Measurements from ENCODE around the gene DPYSL5. TPM values are rescaled to one million over a fixed set of nuclear protein-coding genes. Genes with fewer than 3 reads are reported as not detected.

The DPYSL5 gene
- total RNA-seq, 2 donors from 2014 or later: not detected

- no peaks in the 10 kb centered on the region for H3K4me1 ChIP-seq (ENCODE audit: control insufficient read depth in 1 of 2, low read depth in 2 of 2)
- TF ChIP-seq, protein P1, sequence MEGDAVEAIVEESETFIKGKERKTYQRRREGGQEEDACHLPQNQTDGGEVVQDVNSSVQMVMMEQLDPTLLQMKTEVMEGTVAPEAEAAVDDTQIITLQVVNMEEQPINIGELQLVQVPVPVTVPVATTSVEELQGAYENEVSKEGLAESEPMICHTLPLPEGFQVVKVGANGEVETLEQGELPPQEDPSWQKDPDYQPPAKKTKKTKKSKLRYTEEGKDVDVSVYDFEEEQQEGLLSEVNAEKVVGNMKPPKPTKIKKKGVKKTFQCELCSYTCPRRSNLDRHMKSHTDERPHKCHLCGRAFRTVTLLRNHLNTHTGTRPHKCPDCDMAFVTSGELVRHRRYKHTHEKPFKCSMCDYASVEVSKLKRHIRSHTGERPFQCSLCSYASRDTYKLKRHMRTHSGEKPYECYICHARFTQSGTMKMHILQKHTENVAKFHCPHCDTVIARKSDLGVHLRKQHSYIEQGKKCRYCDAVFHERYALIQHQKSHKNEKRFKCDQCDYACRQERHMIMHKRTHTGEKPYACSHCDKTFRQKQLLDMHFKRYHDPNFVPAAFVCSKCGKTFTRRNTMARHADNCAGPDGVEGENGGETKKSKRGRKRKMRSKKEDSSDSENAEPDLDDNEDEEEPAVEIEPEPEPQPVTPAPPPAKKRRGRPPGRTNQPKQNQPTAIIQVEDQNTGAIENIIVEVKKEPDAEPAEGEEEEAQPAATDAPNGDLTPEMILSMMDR (IDR thresholded peaks at IDR 0.05): no peak
- H3K27me3 ChIP-seq (replicated peaks; ENCODE audit: insufficient read depth): no peaks in the 10 kb centered on the region
- ATAC-seq (ENCODE audit: insufficient number of reproducible peaks, low FRiP score, low read depth): no peak
- no peaks in the 10 kb centered on the region for H3K9me3 ChIP-seq
- DNase-seq (ENCODE audit: low spot score): no peak
- H3K27ac ChIP-seq: no peak overlapping the region
- no peak overlapping the region for H3K4me3 ChIP-seq
- H3K36me3 ChIP-seq: no peaks in the 10 kb centered on the region
Observed at GRCh38 chr2:26807788-26808460, 40.0 kb upstream of the DPYSL5 start.

- no peak for ATAC-seq (ENCODE audit: insufficient number of reproducible peaks, low FRiP score, low read depth)
Observed at GRCh38 chr2:26809211-26809610, 38.7 kb upstream of the DPYSL5 start.

GRCh38 chr2:26809876-26810577 lies 37.9 kb upstream of the DPYSL5 start:
- DNase-seq (ENCODE audit: low spot score) (no peak), ATAC-seq (ENCODE audit: insufficient number of reproducible peaks, low FRiP score, low read depth) (no peak)
- TF ChIP-seq, protein P1 (IDR thresholded peaks at IDR 0.05): no peak

More at GRCh38 chr2:26809211-26809610, 38.7 kb upstream of the DPYSL5 start:
- TF ChIP-seq, protein P1 (IDR thresholded peaks at IDR 0.05): no peak
- no peak for DNase-seq (ENCODE audit: low spot score)
- no peaks in the 10 kb centered on the region for H3K4me1 ChIP-seq (ENCODE audit: control insufficient read depth in 1 of 2, low read depth in 2 of 2)
- H3K27ac ChIP-seq: no peak overlapping the region
- H3K36me3 ChIP-seq: no peaks in the 10 kb centered on the region
- no peaks in the 10 kb centered on the region for H3K9me3 ChIP-seq
- H3K4me3 ChIP-seq: no peak overlapping the region
- H3K27me3 ChIP-seq (replicated peaks; ENCODE audit: insufficient read depth): no peaks in the 10 kb centered on the region

GRCh38 chr2:26811261-26811660 lies 36.7 kb upstream of the DPYSL5 start:
- no peak overlapping the region for H3K27ac ChIP-seq
- no peaks in the 10 kb centered on the region for H3K4me1 ChIP-seq (ENCODE audit: control insufficient read depth in 1 of 2, low read depth in 2 of 2)
- H3K9me3 ChIP-seq: no peaks in the 10 kb centered on the region
- DNase-seq (ENCODE audit: low spot score) (no peak), ATAC-seq (ENCODE audit: insufficient number of reproducible peaks, low FRiP score, low read depth) (no peak)
- H3K4me3 ChIP-seq: no peak overlapping the region
- no peaks in the 10 kb centered on the region for H3K36me3 ChIP-seq
- H3K27me3 ChIP-seq (replicated peaks; ENCODE audit: insufficient read depth): no peaks in the 10 kb centered on the region
- TF ChIP-seq, protein P1 (IDR thresholded peaks at IDR 0.05): no peak

More at GRCh38 chr2:26809876-26810577, 37.9 kb upstream of the DPYSL5 start:
- no peaks in the 10 kb centered on the region for H3K36me3 ChIP-seq
- H3K9me3 ChIP-seq: no peaks in the 10 kb centered on the region
- no peaks in the 10 kb centered on the region for H3K27me3 ChIP-seq (replicated peaks; ENCODE audit: insufficient read depth)
- no peak overlapping the region for H3K4me3 ChIP-seq
- no peaks in the 10 kb centered on the region for H3K4me1 ChIP-seq (ENCODE audit: control insufficient read depth in 1 of 2, low read depth in 2 of 2)
- H3K27ac ChIP-seq: no peak overlapping the region

DNA sequence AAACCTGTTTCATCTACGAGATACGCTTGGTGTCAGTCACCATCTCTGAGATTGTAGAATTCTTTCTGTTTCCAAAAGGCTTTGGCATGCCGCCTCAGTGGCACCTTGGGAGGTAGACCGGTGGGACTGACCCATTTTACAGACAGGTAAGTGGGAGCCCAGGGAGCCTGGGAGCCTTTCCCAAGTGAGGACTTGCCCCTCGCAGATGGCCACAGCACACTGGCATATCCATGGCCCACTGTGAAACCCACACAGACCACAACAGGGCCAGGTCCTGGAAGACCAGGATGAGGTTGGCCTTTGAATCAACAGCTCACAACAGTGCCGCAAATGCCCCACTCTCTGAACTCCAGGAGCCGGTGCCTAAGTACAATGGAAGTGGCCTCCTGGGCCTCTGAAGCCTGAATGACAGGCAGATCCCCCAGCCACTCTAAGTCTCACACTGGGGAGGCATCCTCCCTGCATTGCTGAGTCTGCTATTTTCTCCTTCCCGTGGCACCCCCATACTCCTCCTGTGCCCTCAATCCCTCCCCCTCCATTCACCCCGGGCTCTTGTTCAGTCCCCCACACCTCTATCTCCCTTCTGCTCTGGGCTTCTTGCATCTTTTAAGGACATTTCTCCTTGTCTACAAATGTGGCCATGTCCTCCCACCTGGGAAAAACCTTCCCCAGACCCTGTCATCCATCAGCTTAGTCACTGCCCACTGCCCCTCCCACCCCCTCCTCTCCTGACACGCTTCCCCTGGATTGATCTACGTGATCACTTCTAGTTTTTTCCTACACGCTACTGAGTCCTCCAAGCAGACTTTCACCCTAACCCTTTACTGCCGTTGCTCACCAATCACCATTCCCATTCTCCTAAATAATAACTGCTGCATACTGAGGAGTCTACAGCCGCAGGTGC lies 35.9 kb upstream of the DPYSL5 start:
- Histone ChIP-seq H3K36me3 (no peaks in the 10 kb centered on the region), H3K4me1 (ENCODE audit: control insufficient read depth in 1 of 2, low read depth in 2 of 2) (no peaks in the 10 kb centered on the region), H3K27me3 (replicated peaks; ENCODE audit: insufficient read depth) (no peaks in the 10 kb centered on the region), H3K27ac (no peak overlapping the region), H3K9me3 (no peaks in the 10 kb centered on the region), H3K4me3 (no peak overlapping the region)
- no peak for DNase-seq (ENCODE audit: low spot score)
- no peak for ATAC-seq (ENCODE audit: insufficient number of reproducible peaks, low FRiP score, low read depth)
- TF ChIP-seq, protein P1 (IDR thresholded peaks at IDR 0.05): no peak

All from thoracic aorta (tissue), 2 donors.